ENCODE measurements around the gene GSC. TPM values are rescaled to one million over a fixed set of nuclear protein-coding genes. Genes with fewer than 3 reads are reported as not detected.

Gene GSC
- total and polyA plus RNA-seq, 5 experiments from 2014 or later, result not detected

Other genes with a start within 250 kb of the GSC start
- not detected for gene SERPINA4, start 208.7 kb downstream of the GSC start, total RNA-seq
- gene SERPINA4, start 208.7 kb downstream of the GSC start, polyA plus RNA-seq, result not detected
- gene SERPINA5, start 188.7 kb downstream of the GSC start, total RNA-seq, result not detected
- gene SERPINA5, start 188.7 kb downstream of the GSC start, polyA plus RNA-seq, result not detected
- gene SERPINA3, start 157.7 kb downstream of the GSC start, total RNA-seq, result not detected
- not detected for gene SERPINA3, start 157.7 kb downstream of the GSC start, polyA plus RNA-seq